ENCODE measurements around the gene DPY19L1. TPM values are rescaled to one million over a fixed set of nuclear protein-coding genes. Genes with fewer than 3 reads are reported as not detected.

DPY19L1 gene
- total RNA-seq, 1 experiment from 2014 or later: 32.8 TPM

GRCh38 chr7:35030848-35031247 lies 6.4 kb downstream of the DPY19L1 start:
- peak in 1 of 2 experiments; percentile 43 for DNase-seq
- H3K4me1 ChIP-seq (replicated peaks; ENCODE audit: insufficient read depth): peaks cover 39% of the 10 kb centered on the region
- no peaks in the 10 kb centered on the region for H3K27me3 ChIP-seq (ENCODE audit: insufficient read depth, low read depth)
- H3K9me3 ChIP-seq (ENCODE audit: insufficient read depth, low read depth): no peaks in the 10 kb centered on the region
- H3K36me3 ChIP-seq (ENCODE audit: low read depth): no peaks in the 10 kb centered on the region
- no peak for TF ChIP-seq EZH2 (IDR thresholded peaks at IDR 0.05; ENCODE audit: low read depth)
- TF ChIP-seq CTCF (conservative IDR thresholded peaks at IDR 0.05): no peak
- peaks cover 89% of the 10 kb centered on the region for H3K79me2 ChIP-seq (ENCODE audit: low read depth)
- no peaks in the 10 kb centered on the region for H3K9me2 ChIP-seq (ENCODE audit: insufficient read depth)
- H3F3A ChIP-seq (ENCODE audit: insufficient read depth, low read depth): peaks cover 6% of the 10 kb centered on the region; the same call in 1 of the 2 replicates
- no peak overlapping the region for H3K27ac ChIP-seq
- no peaks in the 10 kb centered on the region for H4K20me1 ChIP-seq (ENCODE audit: insufficient read depth)
- H3K4me2 ChIP-seq: 0 out of 2 replicates have a peak overlapping the region, but pooled peaks have one; percentile 2
- no peak overlapping the region for H3K4me3 ChIP-seq
- POLR2A ChIA-PET (ENCODE audit: unreplicated experiment): interaction anchor here (0.6 kb wide), 2 partner anchors 27 to 660 kb away, joined by 3 to 4 read pairs; no protein-coding TSS in a partner anchor
- CTCF ChIA-PET: interaction anchor here (0.6 kb wide), 1 partner anchor 251 kb away, joined by 3 read pairs; no protein-coding TSS in a partner anchor
- H2AFZ ChIP-seq: no peak overlapping the region
- intact Hi-C loops (cut with micrococcal nuclease; ENCODE audit: unreplicated experiment): loop anchor here (10.0 kb wide), 2 partner anchors 356 to 1786 kb away; no protein-coding TSS in a partner anchor
- BruUV-seq (replicated peaks): no TSS peak

- POLR2A ChIA-PET (ENCODE audit: unreplicated experiment): no interaction called here
These were observed 8.0 kb downstream of the DPY19L1 start for GRCh38 chr7:35029311-35029710.

GRCh38 chr7:35026150-35026549 lies 11.1 kb downstream of the DPY19L1 start:
- CTCF ChIA-PET: no interaction called here
- peaks cover 39% of the 10 kb centered on the region for H3K4me1 ChIP-seq (replicated peaks; ENCODE audit: insufficient read depth)
- no peak for DNase-seq

More at GRCh38 chr7:35029311-35029710, 8.0 kb downstream of the DPY19L1 start:
- TF ChIP-seq CTCF (conservative IDR thresholded peaks at IDR 0.05) (no peak), EZH2 (IDR thresholded peaks at IDR 0.05; ENCODE audit: low read depth) (no peak)
- peaks cover 9% of the 10 kb centered on the region; the same call in 1 of the 2 replicates for H3F3A ChIP-seq (ENCODE audit: insufficient read depth, low read depth)
- H3K4me2 ChIP-seq: no peak overlapping the region
- no peak overlapping the region for H2AFZ ChIP-seq
- no peaks in the 10 kb centered on the region for H3K36me3 ChIP-seq (ENCODE audit: low read depth)
- DNase-seq: no peak
- intact Hi-C loops (cut with micrococcal nuclease; ENCODE audit: unreplicated experiment): no loop called here
- H3K4me1 ChIP-seq (replicated peaks; ENCODE audit: insufficient read depth): peaks cover 40% of the 10 kb centered on the region
- H3K79me2 ChIP-seq (ENCODE audit: low read depth): peaks cover 80% of the 10 kb centered on the region
- H3K9me2 ChIP-seq (ENCODE audit: insufficient read depth): no peaks in the 10 kb centered on the region
- CTCF ChIA-PET: interaction anchor here (0.8 kb wide), 1 partner anchor 208 kb away, joined by 5 read pairs; no protein-coding TSS in a partner anchor
- H3K9me3 ChIP-seq (ENCODE audit: insufficient read depth, low read depth): no peaks in the 10 kb centered on the region
- BruUV-seq (replicated peaks): no TSS peak
- no peak overlapping the region for H3K27ac ChIP-seq
- no peaks in the 10 kb centered on the region for H4K20me1 ChIP-seq (ENCODE audit: insufficient read depth)
- H3K4me3 ChIP-seq: no peak overlapping the region
- no peaks in the 10 kb centered on the region for H3K27me3 ChIP-seq (ENCODE audit: insufficient read depth, low read depth)

More at GRCh38 chr7:35026150-35026549, 11.1 kb downstream of the DPY19L1 start:
- Histone ChIP-seq H3K79me2 (ENCODE audit: low read depth) (peaks cover 65% of the 10 kb centered on the region), H3K4me3 (no peak overlapping the region), H3K9me3 (ENCODE audit: insufficient read depth, low read depth) (no peaks in the 10 kb centered on the region), H3F3A (ENCODE audit: insufficient read depth, low read depth) (peaks cover 9% of the 10 kb centered on the region; the same call in 1 of the 2 replicates), H2AFZ (no peak overlapping the region), H3K27ac (no peak overlapping the region), H3K36me3 (ENCODE audit: low read depth) (no peaks in the 10 kb centered on the region), H3K4me2 (no peak overlapping the region), H3K27me3 (ENCODE audit: insufficient read depth, low read depth) (no peaks in the 10 kb centered on the region), H4K20me1 (ENCODE audit: insufficient read depth) (no peaks in the 10 kb centered on the region), H3K9me2 (ENCODE audit: insufficient read depth) (no peaks in the 10 kb centered on the region)
- TF ChIP-seq EZH2 (IDR thresholded peaks at IDR 0.05; ENCODE audit: low read depth): no peak
- TF ChIP-seq CTCF (conservative IDR thresholded peaks at IDR 0.05): no peak
- no TSS peak for BruUV-seq (replicated peaks)
- intact Hi-C loops (cut with micrococcal nuclease; ENCODE audit: unreplicated experiment): no loop called here
- POLR2A ChIA-PET (ENCODE audit: unreplicated experiment): no interaction called here

All from PC-9 (cell line).